Activated CD4-positive, alpha-beta T cell treated with anti-CD3 and anti-CD28 coated beads for 24 hours (primary cell): Measurements from ENCODE around the gene CCDC34.

Experiments
- DNase-seq, 2 donors: peaks; one replicate each; pipeline ENCODE4 v3.0.0-alpha.2; 2020; ENCODE audit warnings: low read depth in 2 of 2

Gene CCDC34

GRCh38 chr11:27290261-27291050, 72.6 kb downstream of the CCDC34 start:
- DNase-seq, result no peak
